PC-3 (cell line): ENCODE results near the gene PBX3. TPM values are rescaled to one million over a fixed set of nuclear protein-coding genes. Genes with fewer than 3 reads are reported as not detected.

Source experiments
- ATAC-seq: fragments of 200-7000 bp; cut with Tn5 transposase; 2 replicates; pipeline ENCODE4 v1.9.1; 2020; ENCODE audit warnings: mild to moderate bottlenecking, moderate library complexity
- BruUV-seq: library from RNA; stranded (reverse); fragments of 400-500 nt; replicated peaks from 2 replicates; lab custom pipeline; 2021; lab: Mats Ljungman, UMichigan
- CTCF ChIA-PET: fragments of 300-600 bp; sonication (Branson Sonifier 250); formaldehyde crosslinking; loops from one replicate; lab custom pipeline; 2022; ENCODE audit warnings: antibody characterized with exemption; lab: Charles Lee
- POLR2A ChIA-PET: fragments of 300-600 bp; sonication (Branson Sonifier 250); formaldehyde crosslinking; loops from one replicate; lab custom pipeline; 2022; ENCODE audit warnings: antibody characterized with exemption; ENCODE audit not compliant: unreplicated experiment; lab: Charles Lee
- DNase-seq: peaks from one replicate; pipeline ENCODE4 v3.0.0-alpha.2; 2015
- H2AFZ ChIP-seq: fragments of 300-600 bp; sonication (generic); 2 replicates; pipeline ENCODE4 v1.6.0; 2016; ENCODE audit warnings: antibody characterized with exemption, low read length
- H3F3A ChIP-seq: fragments of 300-600 bp; sonication (generic); one replicate; pipeline ENCODE4 v1.6.0; 2017; ENCODE audit warnings: antibody characterized with exemption, low read length, control low read depth, mild to moderate bottlenecking; ENCODE audit not compliant: unreplicated experiment
- H3K27ac ChIP-seq: fragments of 300-600 bp; sonication (generic); 2 replicates; pipeline ENCODE4 v1.5.1; 2016; ENCODE audit warnings: mild to moderate bottlenecking, low read length
- H3K27me3 ChIP-seq: fragments of 300-600 bp; sonication (generic); 2 replicates; pipeline ENCODE4 v1.6.1; 2016; ENCODE audit warnings: low read length, mixed read lengths
- H3K36me3 ChIP-seq: fragments of 300-600 bp; sonication (generic); 2 replicates; pipeline ENCODE4 v1.6.1; 2016; ENCODE audit warnings: low read depth, mixed run types, low read length, mixed read lengths
- H3K4me1 ChIP-seq: fragments of 300-600 bp; sonication (generic); 2 replicates; pipeline ENCODE4 v1.5.1; 2016; ENCODE audit warnings: low read length; ENCODE audit not compliant: insufficient read depth
- H3K4me2 ChIP-seq: fragments of 300-600 bp; sonication (generic); 2 replicates; pipeline ENCODE4 v1.6.0; 2016; ENCODE audit warnings: low read length
- H3K4me3 ChIP-seq: fragments of 300-600 bp; sonication (generic); 2 replicates; pipeline ENCODE4 v1.5.1; 2016; ENCODE audit warnings: mild to moderate bottlenecking, low read length, mixed read lengths
- H3K79me2 ChIP-seq: fragments of 300-600 bp; sonication (generic); 2 replicates; pipeline ENCODE4 v1.6.1; 2017; ENCODE audit warnings: low read length, mixed read lengths
- H3K9ac ChIP-seq: fragments of 300-600 bp; sonication (generic); 2 replicates; pipeline ENCODE4 v1.6.0; 2016; ENCODE audit warnings: mild to moderate bottlenecking, low read length
- H3K9me2 ChIP-seq: fragments of 300-600 bp; sonication (generic); replicated peaks from 2 replicates; pipeline ENCODE4 v1.6.1; 2016; ENCODE audit warnings: mixed run types, low read length, mixed read lengths
- H3K9me3 ChIP-seq: fragments of 300-600 bp; sonication (generic); 2 replicates; pipeline ENCODE4 v1.6.1; 2016; ENCODE audit warnings: low read length, mixed read lengths
- H4K20me1 ChIP-seq: fragments of 300-600 bp; sonication (generic); 2 replicates; pipeline ENCODE4 v1.6.1; 2016; ENCODE audit warnings: low read length, mixed read lengths
- CTCF ChIP-seq: fragments of 300-600 bp; sonication (generic); conservative IDR thresholded peaks from 2 replicates; pipeline ENCODE4 v1.5.1; 2017; ENCODE audit warnings: antibody characterized with exemption, low read depth, mild to moderate bottlenecking, low read length
- EZH2 ChIP-seq: fragments of 300-600 bp; sonication (generic); IDR thresholded peaks from one replicate; pipeline ENCODE4 v1.6.1; 2017; ENCODE audit warnings: antibody characterized with exemption, mild to moderate bottlenecking, low read length; ENCODE audit not compliant: unreplicated experiment
- EZH2phosphoT487 ChIP-seq: fragments of 300-600 bp; sonication (generic); IDR thresholded peaks from 2 replicates; pipeline ENCODE4 v1.6.1; 2018; ENCODE audit warnings: mild to moderate bottlenecking, antibody characterized with exemption, low read length, borderline replicate concordance
- intact Hi-C: fragments of 100-400 bp; cut with micrococcal nuclease; formaldehyde crosslinking; loops from 2 replicates; pipeline ENCODE4 v1.9.0; 2023
- total RNA-seq: library from RNA; depleted of rRNA; stranded (reverse); fragments of >200 nt; gene quantifications from 2 replicates; pipeline ENCODE4 v1.2.3, GENCODE V29; 2014

PBX3 gene
- total RNA-seq, 1 experiment from 2014 or later = 35.5 TPM

- ChIA-PET CTCF (no interaction called here), POLR2A (no interaction called here)
- intact Hi-C loops = no loop called here
- no peaks in the 10 kb centered on the region for H3K36me3 ChIP-seq
- no peak for ATAC-seq
- H3K9me3 ChIP-seq = no peaks in the 10 kb centered on the region
- H4K20me1 ChIP-seq = no peaks in the 10 kb centered on the region
- no peaks in the 10 kb centered on the region for H3K27me3 ChIP-seq
- no TSS peak for BruUV-seq
- H3K4me1 ChIP-seq = no peaks in the 10 kb centered on the region
- no peaks in the 10 kb centered on the region for H3K9me2 ChIP-seq
- H3K4me3 ChIP-seq = no peak overlapping the region
- no peaks in the 10 kb centered on the region for H3K79me2 ChIP-seq
- H3K4me2 ChIP-seq = no peak overlapping the region
- no peak overlapping the region for H3K9ac ChIP-seq
- no peak for DNase-seq
- TF ChIP-seq CTCF = no peak
- TF ChIP-seq EZH2phosphoT487 = no peak
- TF ChIP-seq EZH2 = no peak
- no peak overlapping the region for H3K27ac ChIP-seq
- H2AFZ ChIP-seq = no peak overlapping the region
- H3F3A ChIP-seq = no peaks in the 10 kb centered on the region
Observed at GRCh38 chr9:125989524-125990180, 242.5 kb downstream of the PBX3 start.

- TF ChIP-seq EZH2phosphoT487 (no peak), EZH2 (no peak), CTCF (no peak)
- ATAC-seq = no peak
- POLR2A ChIA-PET = no interaction called here
- Histone ChIP-seq H3K4me3 (no peak overlapping the region), H3K9me2 (no peaks in the 10 kb centered on the region), H3K36me3 (no peaks in the 10 kb centered on the region), H3K27ac (no peak overlapping the region), H3K27me3 (no peaks in the 10 kb centered on the region), H3K79me2 (no peaks in the 10 kb centered on the region), H3K9me3 (no peaks in the 10 kb centered on the region), H3K9ac (no peak overlapping the region), H2AFZ (no peak overlapping the region), H3F3A (no peaks in the 10 kb centered on the region), H4K20me1 (no peaks in the 10 kb centered on the region), H3K4me2 (no peak overlapping the region), H3K4me1 (no peaks in the 10 kb centered on the region)
- no TSS peak for BruUV-seq
- CTCF ChIA-PET = no interaction called here
- DNase-seq = no peak
- intact Hi-C loops = no loop called here
Observed at GRCh38 chr9:125990186-125990792, 243.1 kb downstream of the PBX3 start.

- Histone ChIP-seq H3K4me3 (no peak overlapping the region), H3K27me3 (no peaks in the 10 kb centered on the region), H4K20me1 (no peaks in the 10 kb centered on the region), H3K9ac (no peak overlapping the region), H3K9me3 (no peaks in the 10 kb centered on the region), H3K36me3 (no peaks in the 10 kb centered on the region), H3K4me1 (no peaks in the 10 kb centered on the region), H3K4me2 (no peak overlapping the region), H3K79me2 (no peaks in the 10 kb centered on the region), H2AFZ (no peak overlapping the region), H3K9me2 (no peaks in the 10 kb centered on the region), H3F3A (no peaks in the 10 kb centered on the region), H3K27ac (no peak overlapping the region)
- intact Hi-C loops = no loop called here
- no peak for DNase-seq
- TF ChIP-seq EZH2 (no peak), EZH2phosphoT487 (no peak), CTCF (no peak)
- no peak for ATAC-seq
- ChIA-PET CTCF (no interaction called here), POLR2A (no interaction called here)
- no TSS peak for BruUV-seq
Observed at GRCh38 chr9:125990793-125991220, 243.6 kb downstream of the PBX3 start.
